ENCODE data around the gene GNLY. TPM values are rescaled to one million over a fixed set of nuclear protein-coding genes. Genes with fewer than 3 reads are reported as not detected.

The GNLY gene
- total RNA-seq, result not detected

GRCh38 chr2:85694052-85695025, at the start of gene GNLY:
Gene GNLY (plus strand): TSS chr2:85694358. CDS start chr2:85694419, 61 bp downstream.

GRCh38 chr2:85668009-85668856, 25.9 kb upstream of the GNLY start, which contains the start of gene SFTPB:
Gene SFTPB (minus strand): TSS chr2:85668199. CDS start chr2:85668183, 16 bp downstream.

Small RNA genes lying within 50 kb of the gene (small RNA-seq; reads per million reads assigned to genes)
- gene RNU1-38P, result 0.10 reads per million

Other genes starting within 250 kb of the GNLY start
- 95.0 TPM for gene MAT2A, start 155.2 kb upstream of the GNLY start, total RNA-seq
- 28.8 TPM for gene GGCX, start 132.9 kb upstream of the GNLY start, total RNA-seq
- 3.0 TPM for gene VAMP8, start 116.8 kb upstream of the GNLY start, total RNA-seq
- gene VAMP5, start 109.9 kb upstream of the GNLY start, total RNA-seq, result 5.1 TPM
- 65.7 TPM for gene RNF181, start 98.6 kb upstream of the GNLY start, total RNA-seq
- 2.5 TPM for gene TMEM150A, start 91.7 kb upstream of the GNLY start, total RNA-seq
- gene C2orf68, start 82.3 kb upstream of the GNLY start, total RNA-seq, result 29.1 TPM
- 38.5 TPM for gene USP39, start 78.2 kb upstream of the GNLY start, total RNA-seq
- not detected for gene SFTPB, start 26.2 kb upstream of the GNLY start, total RNA-seq
- 3.2 TPM for gene ATOH8, start 59.6 kb downstream of the GNLY start, total RNA-seq
- 76.1 TPM for gene ST3GAL5, start 194.6 kb downstream of the GNLY start, total RNA-seq

Data from diencephalon (tissue), 1 donor.